MM.1S (cell line): Measurements from ENCODE around the gene CLDND1.

Experiments
- DNase-seq: peaks from one replicate; pipeline ENCODE4 v3.0.0-alpha.2; 2015
- H2AFZ ChIP-seq: fragments of 300-600 bp; sonication (generic); 2 replicates; pipeline ENCODE4 v1.6.0; 2016; ENCODE audit warnings: antibody characterized with exemption, low read length
- H3F3A ChIP-seq: fragments of 300-600 bp; sonication (generic); 2 replicates; pipeline ENCODE4 v1.6.1; 2016; ENCODE audit warnings: mild to moderate bottlenecking, antibody characterized with exemption, low read length, moderate library complexity, mixed read lengths; ENCODE audit not compliant: insufficient read depth
- H3K27ac ChIP-seq: fragments of 300-600 bp; sonication (generic); 2 replicates; pipeline ENCODE4 v1.5.1; 2016; ENCODE audit warnings: mild to moderate bottlenecking, low read length
- H3K27me3 ChIP-seq: fragments of 300-600 bp; sonication (generic); replicated peaks from 2 replicates; pipeline ENCODE4 v1.6.0; 2016; ENCODE audit warnings: low read length; ENCODE audit not compliant: insufficient read depth
- H3K36me3 ChIP-seq: fragments of 300-600 bp; sonication (generic); replicated peaks from 2 replicates; pipeline ENCODE4 v1.6.1; 2016; ENCODE audit warnings: mild to moderate bottlenecking, low read length, mixed read lengths; ENCODE audit not compliant: insufficient read depth
- H3K4me1 ChIP-seq: fragments of 300-600 bp; sonication (generic); 2 replicates; pipeline ENCODE4 v1.6.1; 2016; ENCODE audit warnings: low read length, mixed read lengths
- H3K4me2 ChIP-seq: fragments of 300-600 bp; sonication (generic); 2 replicates; pipeline ENCODE4 v1.6.0; 2016; ENCODE audit warnings: low read depth, low read length
- H3K4me3 ChIP-seq: fragments of 300-600 bp; sonication (generic); 2 replicates; pipeline ENCODE4 v1.5.1; 2016; ENCODE audit warnings: low read length, mixed read lengths
- H3K79me2 ChIP-seq: fragments of 300-600 bp; sonication (generic); 2 replicates; pipeline ENCODE4 v1.6.1; 2016; ENCODE audit warnings: mixed run types, low read length, mixed read lengths
- H3K9ac ChIP-seq: fragments of 300-600 bp; sonication (generic); 2 replicates; pipeline ENCODE4 v1.6.1; 2016; ENCODE audit warnings: low read length, mixed read lengths
- H3K9me2 ChIP-seq: fragments of 300-600 bp; sonication (generic); replicated peaks from 2 replicates; pipeline ENCODE4 v1.6.1; 2016; ENCODE audit warnings: mild to moderate bottlenecking, low read length, mixed read lengths; ENCODE audit not compliant: insufficient read depth
- H3K9me3 ChIP-seq: fragments of 300-600 bp; sonication (generic); replicated peaks from 2 replicates; pipeline ENCODE4 v1.6.1; 2016; ENCODE audit warnings: mild to moderate bottlenecking, low read length, mixed read lengths; ENCODE audit not compliant: insufficient read depth
- H4K20me1 ChIP-seq: fragments of 300-600 bp; sonication (generic); 2 replicates; pipeline ENCODE4 v1.6.1; 2016; ENCODE audit warnings: mild to moderate bottlenecking, low read length, moderate library complexity, mixed read lengths; ENCODE audit not compliant: insufficient read depth
- CTCF ChIP-seq: fragments of 300-600 bp; sonication (generic); IDR thresholded peaks from 2 replicates; pipeline ENCODE4 v1.5.1; 2016; ENCODE audit warnings: antibody characterized with exemption, low read length, mixed read lengths
- EZH2 ChIP-seq: fragments of 300-600 bp; sonication (generic); optimal IDR thresholded peaks from 2 replicates; pipeline ENCODE3; 2017; ENCODE audit warnings: low read depth, mild to moderate bottlenecking, antibody characterized with exemption, low read length, mixed read lengths
- EZH2phosphoT487 ChIP-seq: fragments of 300-600 bp; sonication (generic); IDR thresholded peaks from 2 replicates; pipeline ENCODE4 v1.6.1; 2018; ENCODE audit warnings: antibody characterized with exemption, low read length

Gene CLDND1

GRCh38 chr3:98555025-98555379, 32.3 kb upstream of the CLDND1 start:
- Histone ChIP-seq H3K36me3 (no peaks in the 10 kb centered on the region), H3K9me2 (no peaks in the 10 kb centered on the region), H3K4me2 (no peak overlapping the region), H3K79me2 (no peaks in the 10 kb centered on the region), H3K9me3 (no peaks in the 10 kb centered on the region), H3K27me3 (no peaks in the 10 kb centered on the region), H3K4me3 (no peak overlapping the region), H3K4me1 (peaks cover 21% of the 10 kb centered on the region), H3K27ac (peak overlapping the region; percentile 90; the same call in 1 of the 2 replicates), H3F3A (peaks cover 30% of the 10 kb centered on the region), H2AFZ (no peak overlapping the region), H3K9ac (no peak overlapping the region), H4K20me1 (no peaks in the 10 kb centered on the region)
- DNase-seq, result no peak
- TF ChIP-seq CTCF, result no peak

DNA sequence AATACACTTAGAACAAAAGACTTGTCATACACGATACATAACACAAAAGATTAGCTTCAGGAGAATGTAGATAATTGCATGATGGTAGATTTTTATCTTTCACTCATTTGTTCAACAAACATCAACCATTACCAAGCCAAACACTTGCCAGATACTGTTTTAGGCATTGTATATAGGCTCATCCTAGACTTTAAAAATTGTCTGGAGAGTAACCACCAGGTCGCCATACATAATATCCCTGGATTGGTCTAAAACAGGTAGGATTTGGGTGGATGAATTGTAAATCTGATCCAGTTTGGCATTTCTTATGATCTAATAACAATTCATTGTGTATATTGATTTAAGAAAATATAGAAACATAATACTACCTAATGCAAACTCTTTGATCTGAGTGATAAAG, 31.9 kb upstream of the CLDND1 start:
- no peak overlapping the region for H3K4me2 ChIP-seq
- no peak overlapping the region for H2AFZ ChIP-seq
- no peaks in the 10 kb centered on the region for H3K79me2 ChIP-seq
- peaks cover 21% of the 10 kb centered on the region for H3K4me1 ChIP-seq
- H3K27ac ChIP-seq, result no peak overlapping the region
- no peak for TF ChIP-seq EZH2phosphoT487
- no peak for TF ChIP-seq CTCF
- TF ChIP-seq EZH2, result no peak
- DNase-seq, result no peak
- no peaks in the 10 kb centered on the region for H3K9me2 ChIP-seq
- H3F3A ChIP-seq, result peaks cover 30% of the 10 kb centered on the region
- H3K9me3 ChIP-seq, result no peaks in the 10 kb centered on the region
- H3K9ac ChIP-seq, result no peak overlapping the region
- H3K27me3 ChIP-seq, result no peaks in the 10 kb centered on the region
- H3K36me3 ChIP-seq, result no peaks in the 10 kb centered on the region
- no peak overlapping the region for H3K4me3 ChIP-seq
- no peaks in the 10 kb centered on the region for H4K20me1 ChIP-seq

DNA sequence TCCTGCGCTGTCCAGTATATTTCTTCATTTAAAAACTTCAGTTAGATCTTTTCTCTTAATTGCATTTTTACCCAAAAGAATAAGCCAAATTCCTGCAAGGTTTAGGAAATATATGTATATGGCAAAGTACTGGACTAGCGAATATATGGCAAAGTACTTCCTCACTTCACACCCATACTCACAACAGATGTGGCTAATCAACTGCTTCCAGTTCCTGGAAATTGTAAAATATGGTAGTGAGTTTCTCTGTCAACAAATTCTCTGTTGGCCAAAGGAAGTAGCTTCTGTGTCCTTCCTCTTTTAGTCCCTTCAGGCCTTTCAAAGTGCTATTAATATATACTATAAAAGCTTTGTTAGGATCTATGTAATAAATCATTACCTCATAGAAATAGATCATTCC, 31.1 kb upstream of the CLDND1 start:
- H3K9me3 ChIP-seq, result no peaks in the 10 kb centered on the region
- H3K79me2 ChIP-seq, result no peaks in the 10 kb centered on the region
- no peak overlapping the region for H3K9ac ChIP-seq
- H4K20me1 ChIP-seq, result no peaks in the 10 kb centered on the region
- H3F3A ChIP-seq, result peaks cover 30% of the 10 kb centered on the region
- no peak overlapping the region for H3K4me2 ChIP-seq
- H3K27ac ChIP-seq, result no peak overlapping the region
- H3K9me2 ChIP-seq, result no peaks in the 10 kb centered on the region
- no peak for DNase-seq
- no peaks in the 10 kb centered on the region for H3K27me3 ChIP-seq
- peaks cover 21% of the 10 kb centered on the region for H3K4me1 ChIP-seq
- H3K4me3 ChIP-seq, result no peak overlapping the region
- H2AFZ ChIP-seq, result no peak overlapping the region
- no peak for TF ChIP-seq EZH2
- TF ChIP-seq CTCF, result no peak
- TF ChIP-seq EZH2phosphoT487, result no peak
- no peaks in the 10 kb centered on the region for H3K36me3 ChIP-seq
